NCI-H774 (cell line): ENCODE measurements around the gene BSPRY.
"Not testable (repeated sequence)": the region's sequence is repeated elsewhere in the genome, so short reads cannot be mapped to it uniquely, and the experiment has no call there.

Experiments
- DNase-seq: peaks from one replicate; lab custom pipeline; 2025; lab: John Stamatoyannopoulos, UW

Gene BSPRY

DNA sequence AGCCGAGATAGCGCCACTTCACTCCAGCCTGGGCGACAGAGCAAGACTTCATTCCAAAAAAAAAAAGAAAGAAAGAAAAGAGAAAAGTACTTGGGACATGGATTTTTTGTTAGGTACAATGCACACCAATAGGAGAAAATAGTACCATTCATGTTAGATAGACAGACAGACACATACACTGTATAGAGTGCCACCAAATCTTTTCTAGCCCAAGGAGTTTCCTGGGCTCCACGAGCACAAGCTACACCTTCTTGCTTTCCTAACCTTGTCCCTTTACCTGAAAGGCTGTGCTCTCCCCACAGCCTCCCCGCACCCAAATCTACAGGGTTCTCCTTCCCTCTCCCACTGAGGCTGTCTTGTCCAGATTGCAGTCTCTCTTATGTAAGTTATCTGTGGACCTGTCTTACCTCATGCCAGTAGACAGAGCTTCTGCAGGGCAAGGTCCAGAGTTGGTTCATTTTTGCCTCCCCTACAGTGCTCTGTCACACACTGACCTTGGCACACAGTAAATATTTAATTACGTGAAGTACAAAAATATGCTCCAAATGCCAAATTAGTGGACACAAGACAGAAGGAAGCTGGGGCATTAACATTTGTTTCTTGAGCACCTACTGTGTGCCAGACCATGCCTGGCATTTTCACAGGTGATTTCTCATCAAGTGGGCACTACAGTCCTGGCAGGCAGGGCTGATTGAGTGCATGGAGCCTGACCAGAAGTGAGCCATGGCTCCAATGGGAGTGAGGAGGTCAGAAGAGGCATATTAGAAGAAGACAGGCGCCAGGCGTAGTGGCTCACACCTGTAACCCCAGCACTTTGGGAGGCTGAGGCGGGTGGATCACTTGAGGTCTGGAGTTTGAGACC lies 45.9 kb downstream of the BSPRY start:
- no peak for DNase-seq

DNA sequence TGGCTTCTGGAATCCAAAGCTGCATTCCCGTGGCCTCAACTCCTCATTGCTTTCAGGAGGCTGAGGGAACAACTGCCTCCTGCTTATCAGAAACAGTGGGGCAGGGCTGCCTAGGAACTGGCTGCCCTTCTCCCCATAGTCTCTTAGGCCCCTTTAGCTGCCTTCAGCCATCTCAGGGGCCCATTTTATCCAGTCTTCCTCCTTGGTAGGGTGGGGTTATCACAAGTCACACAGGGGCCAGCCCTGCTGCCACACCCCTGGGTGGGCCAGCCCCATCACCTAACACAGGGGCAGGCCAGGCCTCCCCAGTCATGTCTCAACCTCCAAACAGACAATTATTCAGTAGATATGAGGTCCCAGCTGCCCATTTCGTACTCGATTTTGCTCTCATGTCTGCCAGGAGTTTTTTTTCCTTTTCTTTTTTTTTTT lies 47.9 kb downstream of the BSPRY start:
- no peak for DNase-seq

DNA sequence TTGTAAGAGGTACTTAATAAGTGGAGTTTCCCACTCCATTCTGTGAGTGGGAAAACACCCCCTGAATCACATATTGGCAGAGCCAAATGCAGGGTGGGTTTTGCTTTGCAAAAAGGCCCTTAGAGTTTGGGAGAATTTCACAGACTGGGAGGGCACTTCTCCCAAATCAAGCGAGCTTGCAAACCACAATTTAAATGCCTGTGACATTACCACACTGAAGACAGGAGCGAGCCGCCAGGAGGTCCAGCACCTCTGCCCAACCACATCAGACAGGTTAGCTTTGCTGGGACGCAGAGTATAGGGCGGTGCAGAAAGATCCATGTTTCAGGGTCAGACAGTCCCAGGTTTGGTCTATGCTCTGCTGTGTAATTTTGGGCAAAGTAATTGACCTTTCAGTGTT lies 49.5 kb downstream of the BSPRY start:
- DNase-seq = no peak

DNA sequence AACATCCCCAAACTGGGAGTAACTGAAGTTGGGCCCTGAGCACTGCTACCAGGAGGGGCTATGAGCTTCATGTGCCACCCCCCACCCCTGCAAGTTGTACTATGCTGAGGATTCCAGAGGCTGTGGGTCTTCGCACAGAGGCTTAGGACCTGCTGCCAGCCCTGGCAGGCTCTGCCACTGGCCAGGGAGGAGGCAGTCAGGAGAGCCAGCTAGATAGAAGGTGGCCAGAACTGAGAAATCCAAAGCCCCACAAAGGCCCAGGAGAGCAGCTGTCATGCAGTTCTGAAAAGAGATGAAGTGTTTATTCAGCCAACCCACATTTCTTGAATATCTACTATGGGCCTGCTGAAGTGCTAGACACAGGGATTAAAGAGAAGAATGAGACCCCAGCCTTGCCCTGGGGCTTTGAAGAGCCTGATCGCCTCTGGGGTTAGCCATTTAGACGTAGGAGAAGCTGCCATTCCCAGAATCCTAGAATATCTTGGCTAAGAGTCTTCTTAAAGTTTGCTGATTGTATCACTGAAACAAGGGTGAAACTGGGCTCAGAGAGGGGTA lies 50.4 kb downstream of the BSPRY start:
- DNase-seq = no peak

DNA sequence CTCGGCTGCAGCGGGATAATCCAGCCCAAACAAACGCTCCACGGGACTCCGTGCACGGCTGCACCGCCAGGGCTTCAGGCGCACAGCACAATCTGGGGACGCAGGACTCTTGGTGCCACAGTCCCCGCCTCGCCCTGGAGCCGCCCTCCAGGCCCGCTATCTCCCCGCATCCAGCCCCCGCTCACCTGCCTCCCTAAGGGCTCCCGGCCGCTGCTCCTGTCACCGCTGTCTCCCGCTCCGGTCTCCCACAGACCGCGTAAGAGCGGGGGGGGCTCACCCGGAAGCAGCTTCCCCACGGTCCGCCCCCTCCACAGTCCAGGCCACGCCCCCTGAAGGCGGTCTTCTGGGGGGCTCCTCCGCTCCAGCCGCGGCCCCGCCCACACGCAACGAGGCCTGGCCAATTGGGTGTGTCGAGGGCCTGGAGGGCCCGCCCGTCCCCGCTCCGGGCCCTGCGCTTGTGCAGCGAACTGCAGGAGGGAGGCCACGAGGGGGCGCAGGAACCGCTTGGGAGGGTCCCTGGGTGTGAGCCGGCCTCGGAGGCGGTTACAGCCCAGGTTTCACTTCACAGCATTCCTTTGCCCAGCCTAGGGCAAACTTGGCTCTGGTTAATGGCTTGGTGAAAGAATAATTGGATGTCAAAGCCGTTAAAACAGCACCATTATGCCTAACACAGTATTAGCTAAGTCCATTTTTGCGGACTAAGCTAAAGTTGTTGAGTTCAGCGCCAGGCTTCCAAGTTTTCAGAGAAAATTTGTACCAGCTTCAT lies 51.9 kb downstream of the BSPRY start, which contains the start of gene ALAD:
Gene ALAD (minus strand): TSS at position 258 of the 766 bp plus-strand sequence. CDS start 7,725 bp downstream, outside the sequence.
- peak; percentile 98 for DNase-seq

DNA sequence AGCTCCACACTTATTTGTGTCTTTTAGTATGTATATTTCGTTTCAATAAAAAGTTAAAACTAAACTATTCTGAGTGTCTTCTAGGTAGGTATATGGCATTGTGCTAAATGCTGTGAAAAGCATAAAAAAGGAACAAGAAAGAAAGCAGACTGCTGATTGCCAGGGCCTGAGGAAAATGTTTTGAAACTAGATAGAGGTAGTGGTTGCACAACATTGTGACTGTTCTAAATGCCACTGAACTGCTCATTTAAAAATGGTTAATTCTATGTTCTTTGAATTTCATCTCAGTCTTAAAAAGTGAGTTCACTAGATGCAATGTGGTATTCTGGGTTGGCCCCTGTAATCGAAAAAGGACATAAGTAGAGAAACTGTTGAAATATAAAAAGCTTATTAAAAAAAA lies 54.3 kb downstream of the BSPRY start:
- DNase-seq = no peak

DNA sequence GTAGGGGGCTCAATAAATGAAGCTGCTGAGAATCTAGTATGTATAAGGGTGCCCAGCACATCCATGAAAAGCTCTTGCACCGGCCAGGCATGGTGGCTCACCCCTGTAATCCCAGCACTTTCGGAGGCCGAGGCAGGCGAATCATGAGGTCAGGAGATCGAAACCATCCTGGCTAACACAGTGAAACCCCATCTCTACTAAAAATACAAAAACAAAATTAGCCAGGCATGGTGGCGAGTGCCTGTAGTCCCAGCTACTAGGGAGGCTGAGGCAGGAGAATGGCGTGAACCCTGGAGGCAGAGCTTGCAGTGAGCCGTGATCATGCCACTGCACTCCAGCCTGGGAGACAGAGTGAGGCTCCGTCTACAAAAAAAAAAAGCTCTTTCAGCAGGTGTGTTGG lies 57.0 kb downstream of the BSPRY start:
- DNase-seq = not testable (repeated sequence)

DNA sequence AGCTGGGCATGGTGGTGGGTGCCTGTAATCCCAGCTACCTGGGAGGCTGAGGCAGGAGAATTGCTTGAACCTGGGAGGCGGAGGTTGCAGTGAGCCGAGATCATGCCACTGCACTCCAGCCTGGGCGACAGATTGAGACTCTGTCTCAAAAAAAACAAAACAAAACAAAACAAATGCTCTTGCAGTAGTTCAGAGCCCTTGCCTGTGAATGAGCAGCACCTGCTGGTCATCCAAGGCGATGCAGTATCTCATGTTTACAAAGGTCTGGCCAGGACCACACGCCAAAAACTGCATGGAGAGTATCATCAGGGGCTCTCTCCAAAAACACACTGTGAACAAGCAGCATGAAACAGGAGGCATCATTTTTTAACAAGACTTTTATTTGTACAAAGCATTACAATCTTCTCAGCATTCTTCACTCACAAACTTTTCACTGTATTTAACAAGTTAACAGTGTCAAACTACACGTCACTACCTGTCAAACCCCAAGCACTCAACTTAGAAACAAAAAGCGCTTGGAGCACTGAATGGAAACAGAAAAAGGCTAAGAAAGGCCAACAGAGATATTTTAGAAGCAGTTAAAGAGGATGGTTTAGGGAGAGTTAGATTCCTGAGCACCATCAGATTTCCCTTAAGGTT lies 57.7 kb downstream of the BSPRY start:
- DNase-seq = peak; percentile 55

DNA sequence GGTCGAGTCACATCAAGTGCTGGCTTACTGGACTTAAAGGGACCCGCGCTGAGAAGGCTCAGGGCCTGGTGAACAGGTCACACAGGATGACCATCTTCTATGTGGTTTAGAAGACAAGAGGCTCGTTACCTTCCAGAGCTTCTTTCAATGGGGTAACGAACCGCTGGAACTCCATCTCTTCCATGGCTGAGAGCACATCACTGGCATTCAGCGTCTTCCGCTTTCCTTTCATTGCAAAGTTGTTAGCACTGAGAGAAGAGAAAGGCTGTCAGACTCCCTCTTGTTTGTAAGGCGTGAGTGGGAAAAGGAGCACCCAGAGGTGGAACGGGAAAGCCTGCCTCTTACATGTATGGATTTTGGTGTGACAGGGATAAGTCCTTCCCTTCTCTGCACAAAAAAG lies 60.1 kb downstream of the BSPRY start:
- no peak for DNase-seq

DNA sequence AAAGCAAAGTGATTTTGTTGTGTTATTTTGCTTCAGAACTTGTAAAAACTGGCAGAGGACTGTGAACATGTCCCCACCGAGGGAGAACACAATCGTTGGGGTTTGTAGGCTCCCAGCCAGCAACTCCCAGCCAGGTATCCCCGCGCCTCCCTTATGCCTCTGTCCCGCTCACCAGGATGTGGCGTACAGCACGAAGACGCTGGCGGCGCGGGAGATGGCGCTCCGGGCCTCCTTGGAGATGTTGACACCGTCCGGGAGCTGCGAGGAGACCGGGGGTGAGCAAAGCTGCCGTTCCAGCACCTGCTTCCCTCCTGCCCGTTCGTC lies 60.5 kb downstream of the BSPRY start:
- no peak for DNase-seq

DNA sequence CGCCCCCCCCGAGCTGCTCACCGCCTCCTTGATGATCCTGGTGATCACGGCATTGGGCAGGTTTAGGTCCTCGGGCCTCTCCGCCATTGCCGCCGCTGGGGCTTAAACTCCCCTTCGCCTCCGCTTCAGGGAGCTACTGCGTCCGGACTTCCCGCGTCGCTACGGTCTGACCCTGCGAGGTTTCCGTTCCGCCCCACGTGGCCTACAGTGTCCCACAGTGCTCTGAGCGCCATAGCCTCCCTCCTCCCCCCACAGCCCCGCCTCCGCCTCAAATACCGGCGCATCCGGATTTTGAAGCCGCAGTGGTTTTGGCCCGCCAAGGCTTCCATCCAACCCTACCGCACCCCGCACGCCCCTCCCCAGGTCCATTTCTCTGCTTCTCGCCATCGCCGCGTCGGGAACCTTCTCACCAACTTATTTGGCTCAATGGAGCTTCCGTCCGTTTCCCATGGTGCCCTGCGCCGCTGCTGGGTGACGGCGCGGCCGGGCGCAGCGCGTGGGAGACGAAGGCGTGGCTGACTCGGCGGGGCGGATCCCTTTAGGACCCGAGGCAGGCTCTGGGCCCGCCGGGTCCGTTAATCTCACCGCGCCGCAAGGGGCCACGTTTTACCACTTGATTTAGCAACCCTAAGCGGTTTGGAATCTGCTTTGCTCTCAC lies 61.0 kb downstream of the BSPRY start, which contains the start of the genes C9orf43 and POLE3:
Gene C9orf43 (plus strand): TSS at position 541 of the 658 bp plus-strand sequence. CDS start 2,747 bp downstream, outside the sequence.
Gene POLE3 (minus strand): TSS at position 469 of the 658 bp plus-strand sequence. CDS start 382 bp downstream, at position 87.
- DNase-seq = peak; percentile 93

DNA sequence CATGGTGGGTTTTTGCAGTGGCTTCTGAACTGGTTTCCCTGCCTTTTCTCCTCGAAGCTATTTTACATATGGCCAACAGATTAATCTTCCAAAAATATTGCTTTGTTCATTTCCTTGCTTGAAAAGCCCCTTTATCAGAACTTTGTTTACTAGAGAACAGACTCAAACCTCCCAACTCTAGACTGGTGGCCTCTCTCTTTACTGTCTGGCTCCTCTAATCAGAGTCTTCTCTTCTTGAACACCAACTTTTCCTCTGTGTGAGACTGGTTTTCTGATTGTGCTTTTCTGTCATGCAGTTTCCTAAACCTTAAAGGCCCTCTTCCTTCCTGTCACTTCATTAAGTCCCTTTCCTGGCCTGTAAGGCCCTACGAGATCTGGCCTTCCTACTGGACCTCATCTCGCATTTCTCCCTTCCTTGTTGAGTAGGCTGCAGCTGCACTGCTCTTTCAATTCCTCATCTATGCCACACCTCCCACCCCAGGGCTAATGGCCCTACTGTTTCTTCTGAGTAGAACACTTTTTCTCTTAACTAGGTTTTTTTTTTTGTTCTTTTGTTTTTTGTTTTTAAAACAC lies 66.9 kb downstream of the BSPRY start:
- no peak for DNase-seq

DNA sequence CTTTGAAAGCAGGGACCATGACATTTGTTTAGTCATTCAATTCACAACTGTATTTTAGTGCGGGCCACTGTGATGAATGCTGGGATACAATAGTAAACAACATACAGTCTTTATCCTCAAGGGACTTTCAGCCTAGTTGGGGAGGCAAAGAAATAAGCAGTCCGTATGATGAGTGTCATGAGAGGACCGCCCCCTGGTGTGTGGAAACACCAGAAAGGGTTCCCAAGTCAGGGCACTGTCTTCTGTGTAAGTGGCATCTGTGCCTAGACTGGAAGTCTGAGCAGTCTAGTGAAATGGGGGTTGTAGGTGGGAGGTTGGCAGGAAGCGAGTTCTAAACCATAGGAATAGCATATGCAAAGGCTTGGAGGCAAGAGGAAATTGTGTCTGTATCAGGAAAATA lies 68.0 kb downstream of the BSPRY start:
- DNase-seq = no peak
